ENCODE data around the gene PLAA. TPM values are rescaled to one million over a fixed set of nuclear protein-coding genes. Genes with fewer than 3 reads are reported as not detected.

The PLAA gene
- total RNA-seq, 1 donor from 2014 or later = 26.8 TPM

DNA sequence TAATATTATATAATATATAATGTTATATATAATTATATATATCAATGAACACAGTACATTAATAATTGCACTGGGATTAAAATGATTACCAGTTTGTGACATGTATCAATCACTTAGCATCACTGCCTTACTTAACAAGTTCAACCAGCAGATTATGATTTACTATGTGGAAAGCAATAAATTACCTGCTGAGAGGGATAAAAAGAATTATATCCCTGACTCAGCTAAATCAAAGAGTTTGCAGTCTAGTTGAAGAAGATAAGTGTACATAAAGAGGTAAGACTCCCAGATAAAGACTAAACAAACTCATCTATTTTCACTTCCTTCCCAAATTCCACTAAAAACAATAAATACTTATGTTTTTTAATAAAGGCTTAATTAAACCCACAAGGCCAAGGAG, 11.2 kb downstream of the PLAA start:
- TF ChIP-seq, protein P1, sequence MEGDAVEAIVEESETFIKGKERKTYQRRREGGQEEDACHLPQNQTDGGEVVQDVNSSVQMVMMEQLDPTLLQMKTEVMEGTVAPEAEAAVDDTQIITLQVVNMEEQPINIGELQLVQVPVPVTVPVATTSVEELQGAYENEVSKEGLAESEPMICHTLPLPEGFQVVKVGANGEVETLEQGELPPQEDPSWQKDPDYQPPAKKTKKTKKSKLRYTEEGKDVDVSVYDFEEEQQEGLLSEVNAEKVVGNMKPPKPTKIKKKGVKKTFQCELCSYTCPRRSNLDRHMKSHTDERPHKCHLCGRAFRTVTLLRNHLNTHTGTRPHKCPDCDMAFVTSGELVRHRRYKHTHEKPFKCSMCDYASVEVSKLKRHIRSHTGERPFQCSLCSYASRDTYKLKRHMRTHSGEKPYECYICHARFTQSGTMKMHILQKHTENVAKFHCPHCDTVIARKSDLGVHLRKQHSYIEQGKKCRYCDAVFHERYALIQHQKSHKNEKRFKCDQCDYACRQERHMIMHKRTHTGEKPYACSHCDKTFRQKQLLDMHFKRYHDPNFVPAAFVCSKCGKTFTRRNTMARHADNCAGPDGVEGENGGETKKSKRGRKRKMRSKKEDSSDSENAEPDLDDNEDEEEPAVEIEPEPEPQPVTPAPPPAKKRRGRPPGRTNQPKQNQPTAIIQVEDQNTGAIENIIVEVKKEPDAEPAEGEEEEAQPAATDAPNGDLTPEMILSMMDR (conservative IDR thresholded peaks at IDR 0.05; ENCODE audit: low read depth, low read length) = no peak

DNA sequence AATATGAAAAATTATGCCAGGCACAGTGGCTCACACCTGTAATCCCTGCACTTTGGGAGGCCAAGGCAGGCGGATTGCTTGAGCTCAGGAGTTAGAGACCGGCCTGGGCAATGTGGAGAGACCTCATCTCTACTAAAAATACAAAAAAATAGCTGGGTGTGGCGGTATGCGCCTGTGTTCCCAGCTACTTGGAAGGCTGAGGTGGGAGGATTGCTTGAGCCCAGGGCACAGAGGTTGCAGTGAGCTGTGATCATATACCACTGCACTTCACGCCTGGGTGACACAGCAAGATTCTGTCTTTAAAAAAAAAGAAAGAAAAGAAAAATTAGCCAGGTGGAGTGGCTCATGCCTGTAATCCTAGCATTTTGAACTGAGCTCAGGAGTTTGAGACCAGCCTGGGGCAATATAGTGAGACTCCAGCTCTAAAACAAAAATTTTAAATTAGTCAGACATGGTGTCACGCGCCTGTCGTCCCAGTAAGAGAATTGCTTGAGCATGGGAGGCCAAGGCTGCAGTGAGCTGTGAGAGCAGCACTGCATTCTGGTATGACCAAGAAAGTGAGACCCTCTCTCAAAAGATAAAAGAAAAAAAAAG, 18.0 kb downstream of the PLAA start:
- TF ChIP-seq, protein P1 (conservative IDR thresholded peaks at IDR 0.05; ENCODE audit: low read depth, low read length) = no peak
- no peak overlapping the region for H3K4me3 ChIP-seq (ENCODE audit: low read depth, low read length)
- DNase-seq (ENCODE audit: low read depth) = no peak

More for the DNA sequence above, 11.2 kb downstream of the PLAA start:
- no peak for DNase-seq (ENCODE audit: low read depth)
- H3K4me3 ChIP-seq (ENCODE audit: low read depth, low read length) = no peak overlapping the region

DNA sequence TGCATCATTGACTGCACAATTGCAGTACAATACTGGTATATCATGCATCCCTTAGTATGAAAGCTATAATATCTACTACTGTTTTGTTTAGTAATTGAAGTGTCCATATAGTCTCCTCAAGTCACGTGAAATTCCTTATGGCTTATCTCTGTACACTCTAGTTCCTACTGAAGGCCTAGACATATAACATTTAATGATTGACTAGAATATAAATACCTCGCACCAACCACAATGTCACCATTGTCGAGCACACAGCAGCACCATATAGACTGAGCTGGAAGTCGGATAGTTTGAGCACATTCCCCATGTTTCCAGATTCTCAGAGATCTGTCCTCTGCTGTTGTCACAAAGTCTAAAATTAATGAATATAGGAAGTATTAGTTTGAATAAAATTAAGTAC, 21.4 kb downstream of the PLAA start:
- H3K4me3 ChIP-seq (ENCODE audit: low read depth, low read length) = no peak overlapping the region
- DNase-seq (ENCODE audit: low read depth) = no peak
- TF ChIP-seq, protein P1 (conservative IDR thresholded peaks at IDR 0.05; ENCODE audit: low read depth, low read length) = no peak

DNA sequence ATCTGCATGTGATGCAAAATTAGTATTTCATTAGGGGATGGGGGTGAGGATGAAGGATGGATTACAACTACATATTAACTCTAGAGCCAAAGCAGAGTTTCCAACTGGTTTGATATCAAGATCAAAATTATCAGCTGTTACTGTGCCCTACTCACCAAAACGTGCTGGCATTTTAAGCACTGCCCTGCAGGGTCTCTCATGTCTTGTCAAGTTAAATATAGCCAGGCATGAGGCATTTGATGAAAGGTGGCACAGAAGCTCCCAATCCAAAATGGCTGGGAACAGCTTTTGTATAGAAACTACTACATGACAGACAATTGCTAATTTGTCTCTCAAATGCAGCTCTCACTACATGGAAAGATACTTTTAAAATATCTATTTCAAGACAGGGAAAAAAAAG, 27.3 kb downstream of the PLAA start:
- DNase-seq (ENCODE audit: low read depth) = no peak
- H3K4me3 ChIP-seq (ENCODE audit: low read depth, low read length) = no peak overlapping the region
- TF ChIP-seq, protein P1 (conservative IDR thresholded peaks at IDR 0.05; ENCODE audit: low read depth, low read length) = no peak

DNA sequence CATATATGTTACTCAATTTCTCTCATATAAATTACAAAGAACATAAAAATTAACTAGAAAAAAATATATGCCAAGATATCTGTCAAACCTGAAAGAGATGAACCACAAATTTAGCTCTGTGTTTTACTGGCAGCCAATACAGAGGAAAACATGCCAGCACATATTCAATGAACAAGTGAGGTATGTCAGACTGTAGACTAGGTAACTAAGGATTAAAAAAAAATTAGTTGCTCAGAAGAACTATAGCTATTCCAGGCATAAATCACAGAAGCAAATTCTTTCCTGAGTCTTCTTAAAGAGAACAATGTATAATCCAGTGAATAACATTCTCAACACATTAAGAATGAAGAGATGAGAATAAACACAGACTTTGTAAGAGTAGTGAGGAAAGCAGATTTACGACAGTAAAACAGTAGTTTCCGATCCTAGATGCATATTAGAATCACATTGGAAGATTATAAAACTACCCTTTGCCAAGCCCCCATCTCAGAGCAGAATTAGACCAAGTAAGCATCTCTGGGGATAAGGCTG, 33.8 kb downstream of the PLAA start:
- no peak overlapping the region for H3K4me3 ChIP-seq (ENCODE audit: low read depth, low read length)
- DNase-seq (ENCODE audit: low read depth) = no peak
- TF ChIP-seq, protein P1 (conservative IDR thresholded peaks at IDR 0.05; ENCODE audit: low read depth, low read length) = no peak

DNA sequence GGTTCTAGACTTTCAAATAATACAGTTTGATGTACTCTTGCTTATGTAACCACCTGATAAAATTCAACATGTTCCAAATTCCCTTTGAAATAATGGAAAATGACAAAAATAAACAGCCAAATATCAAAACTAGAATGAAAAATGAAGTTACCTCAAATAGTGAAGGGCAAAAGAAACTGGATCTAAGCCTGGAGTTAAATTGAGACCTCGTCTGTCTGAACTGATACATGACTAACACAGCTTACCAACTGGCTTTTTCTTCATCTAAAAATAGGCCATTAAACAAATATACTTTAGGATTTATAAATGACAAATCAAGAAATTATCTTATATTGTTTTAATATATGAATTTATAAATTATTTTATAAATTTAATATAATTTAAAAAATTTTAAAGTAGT, 42.4 kb downstream of the PLAA start:
- TF ChIP-seq, protein P1 (conservative IDR thresholded peaks at IDR 0.05; ENCODE audit: low read depth, low read length) = no peak
- H3K4me3 ChIP-seq (ENCODE audit: low read depth, low read length) = no peak overlapping the region
- DNase-seq (ENCODE audit: low read depth) = no peak

DNA sequence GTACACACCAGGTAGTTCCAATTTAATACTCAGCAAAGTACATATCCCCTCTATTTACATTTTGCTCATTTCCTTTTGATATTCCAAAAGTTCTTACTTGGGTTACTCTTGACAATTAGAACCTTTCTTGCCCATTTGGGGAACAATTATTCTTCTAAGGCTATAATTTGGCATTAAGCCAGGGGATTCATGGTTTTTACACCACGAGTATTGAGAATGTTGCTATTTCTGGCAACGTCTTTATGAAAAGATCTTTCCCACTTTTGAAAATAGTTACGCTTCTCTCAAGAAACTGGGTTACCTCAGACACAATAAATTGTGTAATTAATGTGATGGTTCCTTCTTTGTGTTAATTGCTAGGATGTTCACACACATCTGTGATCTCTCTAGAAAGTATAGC, 43.0 kb downstream of the PLAA start:
- TF ChIP-seq, protein P1 (conservative IDR thresholded peaks at IDR 0.05; ENCODE audit: low read depth, low read length) = no peak
- no peak for DNase-seq (ENCODE audit: low read depth)
- no peak overlapping the region for H3K4me3 ChIP-seq (ENCODE audit: low read depth, low read length)
